ENCODE data around the gene LGALS7.

- TF ChIP-seq CTCF (IDR thresholded peaks at IDR 0.05) (no peak), POLR2A (IDR thresholded peaks at IDR 0.05; ENCODE audit: low read depth) (no peak), EP300 (IDR thresholded peaks at IDR 0.05) (no peak), POLR2AphosphoS5 (IDR thresholded peaks at IDR 0.05) (no peak)
Observed at GRCh38 chr19:38728752-38729541, 44.4 kb downstream of the LGALS7 start.
